Stimulated activated CD8-positive, alpha-beta memory T cell treated with anti-CD3 and anti-CD28 coated beads, Interleukin-15, amount 100 ng/mL, for 24 hours (primary cell): ENCODE measurements around the gene VPS11.
"Not testable (repeated sequence)": the region's sequence is repeated elsewhere in the genome, so short reads cannot be mapped to it uniquely, and the experiment has no call there.

Experiments used
- DNase-seq: peaks from one replicate; pipeline ENCODE4 v3.0.0-alpha.2; 2020; ENCODE audit warnings: low read depth

The VPS11 gene

GRCh38 chr11:119103161-119103664, 35.6 kb downstream of the VPS11 start:
- DNase-seq = not testable (repeated sequence)

- DNase-seq = no peak
Observed at GRCh38 chr11:119103793-119104192, 36.2 kb downstream of the VPS11 start.

- peak; percentile 70 for DNase-seq
Observed at GRCh38 chr11:119106564-119107537, 39.2 kb downstream of the VPS11 start, which contains the start of gene C2CD2L. Gene C2CD2L (plus strand): TSS chr11:119107344. CDS start chr11:119107742, 398 bp downstream.

GRCh38 chr11:119107538-119108145, 40.0 kb downstream of the VPS11 start:
- DNase-seq = no peak

- DNase-seq = no peak
Observed at GRCh38 chr11:119108146-119108856, 40.7 kb downstream of the VPS11 start.

GRCh38 chr11:119108857-119109221, 41.2 kb downstream of the VPS11 start:
- no peak for DNase-seq

- no peak for DNase-seq
Observed at GRCh38 chr11:119109843-119110242, 42.2 kb downstream of the VPS11 start.

GRCh38 chr11:119110439-119110838, 42.8 kb downstream of the VPS11 start:
- DNase-seq = no peak

- DNase-seq = no peak
Observed at GRCh38 chr11:119111361-119111925, 43.8 kb downstream of the VPS11 start.

- no peak for DNase-seq
Observed at GRCh38 chr11:119112314-119113020, 44.8 kb downstream of the VPS11 start.

GRCh38 chr11:119113716-119114115, 46.1 kb downstream of the VPS11 start:
- DNase-seq = no peak

GRCh38 chr11:119114351-119114750, 46.7 kb downstream of the VPS11 start:
- DNase-seq = no peak

GRCh38 chr11:119115484-119116234, 48.0 kb downstream of the VPS11 start:
- no peak for DNase-seq

- DNase-seq = no peak
Observed at GRCh38 chr11:119116235-119116594, 48.6 kb downstream of the VPS11 start.

- DNase-seq = no peak
Observed at GRCh38 chr11:119116601-119117000, 49.0 kb downstream of the VPS11 start.

- no peak for DNase-seq
Observed at GRCh38 chr11:119117004-119117706, 49.5 kb downstream of the VPS11 start.

- no peak for DNase-seq
Observed at GRCh38 chr11:119118227-119118626, 50.6 kb downstream of the VPS11 start.

GRCh38 chr11:119118946-119119345, 51.3 kb downstream of the VPS11 start:
- DNase-seq = no peak

- no peak for DNase-seq
Observed at GRCh38 chr11:119120639-119121007, 53.0 kb downstream of the VPS11 start.
